Measurements from ENCODE around the gene NATD1. TPM values are rescaled to one million over a fixed set of nuclear protein-coding genes. Genes with fewer than 3 reads are reported as not detected.

NATD1 gene
- polyA plus RNA-seq, 1 of the 3 experiments (the other 2 are of a cell fraction), result 3.9 TPM

- peaks cover 93% of the 10 kb centered on the region for H4K20me1 ChIP-seq (ENCODE audit: insufficient read depth)
- ChIA-PET POLR2A (no interaction called here), CTCF (no interaction called here)
- H3K27ac ChIP-seq (ENCODE audit: low read depth in 2 of 2, low read length in 1 of 2), result no peak overlapping the region
- TF ChIP-seq GATA2 (CRISPR knock-in tag; IDR thresholded peaks at IDR 0.05), result no peak
- TF ChIP-seq MXI1 (IDR thresholded peaks at IDR 0.05; ENCODE audit: low read depth, low read length), result no peak
- no peak for TF ChIP-seq PBX3 (IDR thresholded peaks at IDR 0.05)
- no peak for TF ChIP-seq CTCF (IDR thresholded peaks at IDR 0.05)
- TF ChIP-seq RAD21 (IDR thresholded peaks at IDR 0.05; ENCODE audit: low read length), result no peak
- no peak for TF ChIP-seq MAX (IDR thresholded peaks at IDR 0.05; ENCODE audit: low read depth)
- no peak for TF ChIP-seq NRF1 (IDR thresholded peaks at IDR 0.05; ENCODE audit: low read depth, low read length)
- TF ChIP-seq FOXM1 (IDR thresholded peaks at IDR 0.05; ENCODE audit: low read depth), result no peak
- no peak for TF ChIP-seq MEF2A (IDR thresholded peaks at IDR 0.05; ENCODE audit: borderline replicate concordance, low read depth)
- no peak for TF ChIP-seq SMC3 (IDR thresholded peaks at IDR 0.05; ENCODE audit: low read depth, low read length)
- TF ChIP-seq IRF3 (IDR thresholded peaks at IDR 0.05; ENCODE audit: low read depth, low read length), result no peak
- no peak for TF ChIP-seq TEAD4 (IDR thresholded peaks at IDR 0.05; ENCODE audit: borderline replicate concordance, insufficient read depth)
- no peak for TF ChIP-seq TAF1 (IDR thresholded peaks at IDR 0.05; ENCODE audit: borderline replicate concordance, low read depth, low read length)
- no peak for TF ChIP-seq ZBTB33 (IDR thresholded peaks at IDR 0.05; ENCODE audit: borderline replicate concordance, low read depth)
- no peak for TF ChIP-seq FOSL2 (IDR thresholded peaks at IDR 0.05; ENCODE audit: borderline replicate concordance, low read depth)
- H3F3A ChIP-seq (replicated peaks; ENCODE audit: insufficient read depth), result peaks cover 4% of the 10 kb centered on the region
- peaks cover 98% of the 10 kb centered on the region for H3K79me2 ChIP-seq (ENCODE audit: insufficient read depth)
- peaks cover 28 to 69% of the 10 kb centered on the region in 2 experiments; a peak in 3 of 4 replicates for H3K4me1 ChIP-seq (ENCODE audit: control insufficient read depth in 1 of 2, insufficient read depth in 2 of 2, low read depth in 1 of 2, low read length in 1 of 2)
- H3K36me3 ChIP-seq (replicated peaks in 1 of 2; ENCODE audit: control insufficient read depth in 1 of 2, insufficient read depth in 2 of 2, low read length in 1 of 2), result no peaks in the 10 kb centered on the region
- H3K9me3 ChIP-seq, result no peaks in the 10 kb centered on the region
- H2AFZ ChIP-seq (ENCODE audit: low read depth), result no peak overlapping the region
- no peaks in the 10 kb centered on the region for H3K9me2 ChIP-seq
- H3K27me3 ChIP-seq (ENCODE audit: insufficient read depth), result no peaks in the 10 kb centered on the region
- H3K4me2 ChIP-seq, result no peak overlapping the region
- no peak overlapping the region for H3K4me3 ChIP-seq (ENCODE audit: low read depth in 2 of 2, low read length in 1 of 2)
- H3K9ac ChIP-seq, result no peak overlapping the region
- 51% methylated on average over 12 of the region's 12 CpGs for WGBS (ENCODE audit: low lambda C conversion rate)
- DNase-seq, result no peak
Observed at GRCh38 chr17:21291862-21292261, 38.7 kb upstream of the NATD1 start.

Measured in SK-N-SH (cell line).